ENCODE results near the gene TMEM129.

Gene TMEM129

GRCh38 chr4:1695913-1696312 lies 25.2 kb downstream of the TMEM129 start:
- DNase-seq (ENCODE audit: low read depth): no peak
- TF ChIP-seq, protein P1, sequence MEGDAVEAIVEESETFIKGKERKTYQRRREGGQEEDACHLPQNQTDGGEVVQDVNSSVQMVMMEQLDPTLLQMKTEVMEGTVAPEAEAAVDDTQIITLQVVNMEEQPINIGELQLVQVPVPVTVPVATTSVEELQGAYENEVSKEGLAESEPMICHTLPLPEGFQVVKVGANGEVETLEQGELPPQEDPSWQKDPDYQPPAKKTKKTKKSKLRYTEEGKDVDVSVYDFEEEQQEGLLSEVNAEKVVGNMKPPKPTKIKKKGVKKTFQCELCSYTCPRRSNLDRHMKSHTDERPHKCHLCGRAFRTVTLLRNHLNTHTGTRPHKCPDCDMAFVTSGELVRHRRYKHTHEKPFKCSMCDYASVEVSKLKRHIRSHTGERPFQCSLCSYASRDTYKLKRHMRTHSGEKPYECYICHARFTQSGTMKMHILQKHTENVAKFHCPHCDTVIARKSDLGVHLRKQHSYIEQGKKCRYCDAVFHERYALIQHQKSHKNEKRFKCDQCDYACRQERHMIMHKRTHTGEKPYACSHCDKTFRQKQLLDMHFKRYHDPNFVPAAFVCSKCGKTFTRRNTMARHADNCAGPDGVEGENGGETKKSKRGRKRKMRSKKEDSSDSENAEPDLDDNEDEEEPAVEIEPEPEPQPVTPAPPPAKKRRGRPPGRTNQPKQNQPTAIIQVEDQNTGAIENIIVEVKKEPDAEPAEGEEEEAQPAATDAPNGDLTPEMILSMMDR (IDR thresholded peaks at IDR 0.05; ENCODE audit: insufficient read depth, low read depth, low read length, missing control alignments): no peak
- H3K4me3 ChIP-seq (ENCODE audit: low read depth, low read length): no peak overlapping the region

- no peak overlapping the region for H3K4me3 ChIP-seq (ENCODE audit: low read depth, low read length)
- TF ChIP-seq, protein P1 (IDR thresholded peaks at IDR 0.05; ENCODE audit: insufficient read depth, low read depth, low read length, missing control alignments): peak; percentile 97
- DNase-seq (ENCODE audit: low read depth): peak; percentile 89
Measured at GRCh38 chr4:1693131-1693896, 27.8 kb downstream of the TMEM129 start.

DNA sequence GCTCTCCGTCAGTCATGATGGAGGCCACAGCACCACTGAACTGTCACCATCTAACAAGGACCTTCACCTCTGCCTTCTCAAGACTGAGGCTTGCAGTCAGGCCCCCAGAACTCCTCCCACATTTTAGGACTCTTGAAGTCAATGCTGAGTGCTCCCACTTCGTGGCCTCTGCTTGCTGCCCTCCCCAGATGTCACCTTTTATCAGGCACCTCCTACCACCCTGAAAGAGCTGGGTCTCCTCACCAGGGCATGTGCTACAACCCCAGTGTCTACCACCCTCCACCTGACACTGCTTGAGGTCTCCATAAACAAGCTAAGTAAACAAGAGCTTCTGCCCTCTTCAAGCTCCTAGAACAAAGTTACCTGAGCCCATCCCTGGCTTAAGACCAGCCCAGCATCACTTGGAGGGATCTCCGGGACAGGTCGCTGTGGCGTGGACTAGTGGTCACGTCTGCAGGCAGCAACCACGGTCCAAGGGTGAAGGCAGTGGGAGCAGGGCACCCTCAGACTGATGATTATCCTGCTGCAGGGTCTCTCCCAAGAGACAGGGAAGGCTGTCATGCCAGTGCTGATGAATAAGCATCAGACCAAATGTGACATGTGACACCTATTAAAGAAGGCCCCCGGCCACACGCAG lies 29.3 kb downstream of the TMEM129 start:
- TF ChIP-seq, protein P1 (IDR thresholded peaks at IDR 0.05; ENCODE audit: insufficient read depth, low read depth, low read length, missing control alignments): no peak
- H3K4me3 ChIP-seq (ENCODE audit: low read depth, low read length): no peak overlapping the region
- no peak for DNase-seq (ENCODE audit: low read depth)

DNA sequence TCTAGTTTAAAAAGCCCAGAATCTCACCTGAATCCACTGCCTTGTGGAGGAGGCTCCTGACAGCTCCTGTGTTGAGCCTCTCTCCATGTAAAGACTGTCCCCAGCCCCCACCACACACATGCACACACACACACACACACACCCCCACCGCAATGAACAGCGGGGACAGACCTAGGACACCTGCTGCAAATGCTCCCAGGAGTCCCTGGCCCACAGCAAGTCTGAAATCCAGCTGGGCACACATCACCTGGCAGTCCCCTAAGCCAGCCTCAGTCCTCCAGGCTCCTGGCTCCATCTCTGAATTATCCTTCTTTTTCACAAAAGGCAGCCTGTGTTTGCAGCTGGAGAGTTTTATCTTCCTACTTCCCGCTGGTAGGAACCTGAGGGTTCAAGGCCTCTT lies 30.4 kb downstream of the TMEM129 start:
- no peak overlapping the region for H3K4me3 ChIP-seq (ENCODE audit: low read depth, low read length)
- TF ChIP-seq, protein P1 (IDR thresholded peaks at IDR 0.05; ENCODE audit: insufficient read depth, low read depth, low read length, missing control alignments): no peak
- no peak for DNase-seq (ENCODE audit: low read depth)

DNA sequence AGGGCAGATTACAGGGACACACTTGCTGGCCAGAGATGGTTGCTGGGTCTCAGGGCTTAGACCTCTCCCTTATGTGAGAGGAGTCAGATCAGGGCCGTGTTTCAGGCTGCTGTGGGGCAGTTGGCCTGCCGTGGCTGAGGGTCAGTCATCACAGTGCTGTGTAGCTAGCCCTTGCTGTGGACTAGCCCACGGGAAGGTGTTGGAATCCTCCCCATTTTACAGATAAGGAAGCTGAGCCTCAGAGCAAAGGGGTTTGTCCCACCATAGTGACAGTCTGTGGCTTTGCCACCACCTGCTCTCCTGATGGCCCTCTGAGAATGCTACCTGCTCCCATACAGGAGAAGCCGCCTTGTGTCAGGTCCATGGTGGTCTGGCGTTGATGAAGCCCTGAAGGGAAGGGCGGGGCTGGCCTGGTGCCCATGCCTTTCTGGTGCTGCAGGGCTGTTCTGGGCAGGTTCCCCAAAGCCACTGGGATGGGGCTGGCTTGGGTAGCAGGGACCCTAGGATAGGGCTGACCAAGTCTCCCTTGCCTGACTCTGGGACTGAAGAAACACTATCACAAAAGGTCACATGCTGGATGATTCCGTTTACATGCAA lies 34.6 kb downstream of the TMEM129 start:
- TF ChIP-seq, protein P1 (IDR thresholded peaks at IDR 0.05; ENCODE audit: insufficient read depth, low read depth, low read length, missing control alignments): no peak
- H3K4me3 ChIP-seq (ENCODE audit: low read depth, low read length): no peak overlapping the region
- DNase-seq (ENCODE audit: low read depth): no peak

GRCh38 chr4:1685235-1686150 lies 35.6 kb downstream of the TMEM129 start:
- TF ChIP-seq, protein P1 (IDR thresholded peaks at IDR 0.05; ENCODE audit: insufficient read depth, low read depth, low read length, missing control alignments): no peak

More at GRCh38 chr4:1685235-1686150, 35.6 kb downstream of the TMEM129 start:
- peak overlapping the region; percentile 55; the same call in 1 of the 2 replicates for H3K4me3 ChIP-seq (ENCODE audit: low read depth, low read length)
- DNase-seq (ENCODE audit: low read depth): no peak
